GM19372 (cell line): Measurements from ENCODE around the gene SAMHD1.
"Not testable (repeated sequence)": the region's sequence is repeated elsewhere in the genome, so short reads cannot be mapped to it uniquely, and the experiment has no call there.

ENCODE experiments used
- ATAC-seq: cut with Tn5 transposase; IDR thresholded peaks from one replicate; pipeline ENCODE4 v1.9.1; 2021; ENCODE audit warnings: mild to moderate bottlenecking, low read depth, moderate library complexity; ENCODE audit not compliant: unreplicated experiment

Gene SAMHD1

GRCh38 chr20:36956674-36957073 lies 5.2 kb upstream of the SAMHD1 start:
- ATAC-seq = no peak

- no peak for ATAC-seq
Measured at GRCh38 chr20:36956016-36956415, 4.5 kb upstream of the SAMHD1 start.

- no peak for ATAC-seq
Measured at GRCh38 chr20:36951979-36952738, 651 bp upstream of the SAMHD1 start.

GRCh38 chr20:36950414-36951197 lies 902 bp downstream of the SAMHD1 start:
- no peak for ATAC-seq

GRCh38 chr20:36941401-36941835 lies 10.1 kb downstream of the SAMHD1 start:
- ATAC-seq = no peak

DNA sequence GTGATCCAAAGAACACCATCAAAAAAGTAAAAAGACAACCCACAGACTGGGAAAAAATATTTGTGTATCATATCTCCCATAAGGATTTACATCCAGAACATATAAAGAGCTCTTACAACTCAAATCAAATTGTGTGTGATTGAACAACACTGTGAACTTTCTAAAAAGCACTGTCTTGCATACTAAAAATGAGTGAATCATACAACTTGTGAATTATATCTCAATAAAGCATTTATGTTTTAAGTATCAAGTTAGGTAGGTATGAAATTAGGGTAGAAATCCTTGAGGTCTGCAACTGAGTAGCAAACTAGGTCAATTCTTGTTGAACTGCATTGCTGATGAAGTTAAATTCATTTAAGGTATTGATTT lies 14.1 kb downstream of the SAMHD1 start:
- no peak for ATAC-seq

GRCh38 chr20:36936761-36937401 lies 14.6 kb downstream of the SAMHD1 start:
- not testable (repeated sequence) for ATAC-seq

DNA sequence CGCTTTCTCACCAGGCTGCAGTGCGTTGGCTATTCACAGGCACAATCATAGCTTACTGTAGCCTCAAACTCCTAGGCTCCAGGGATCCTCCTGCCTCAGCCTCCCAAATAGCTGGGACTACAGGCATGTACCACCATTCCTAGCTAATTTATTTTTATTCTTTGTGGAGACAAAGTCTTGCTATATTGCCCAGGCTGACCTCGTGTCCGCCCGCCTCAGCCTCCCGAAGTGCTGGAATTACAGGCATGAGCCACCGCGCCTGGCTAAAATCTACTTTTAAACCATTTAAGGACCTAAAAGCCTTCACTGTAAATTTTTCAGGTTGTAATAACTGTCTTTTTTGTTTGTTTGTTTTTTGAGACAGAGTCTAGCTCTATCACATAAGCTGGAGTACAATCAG lies 15.2 kb downstream of the SAMHD1 start:
- ATAC-seq = no peak

DNA sequence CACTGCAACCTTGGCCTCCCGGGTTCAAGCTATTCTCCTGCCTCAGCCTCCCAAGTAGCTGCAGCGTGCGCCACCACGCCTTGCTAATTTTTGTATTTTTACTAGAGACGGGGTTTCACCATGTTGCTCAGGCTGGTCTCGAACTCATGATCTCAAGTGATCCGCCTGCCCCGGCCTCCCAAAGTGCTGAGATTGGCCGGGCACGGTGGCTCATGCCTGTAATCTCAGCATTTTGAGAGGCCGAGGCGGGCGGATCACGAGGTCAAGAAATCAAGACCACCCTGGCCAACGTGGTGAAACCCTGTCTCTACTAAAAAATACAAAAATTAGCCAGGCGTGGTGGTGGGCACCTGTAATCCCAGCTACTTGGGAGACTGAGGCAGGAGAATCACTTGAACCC lies 17.9 kb downstream of the SAMHD1 start:
- not testable (repeated sequence) for ATAC-seq

GRCh38 chr20:36932476-36933426 lies 18.8 kb downstream of the SAMHD1 start:
- ATAC-seq = no peak

DNA sequence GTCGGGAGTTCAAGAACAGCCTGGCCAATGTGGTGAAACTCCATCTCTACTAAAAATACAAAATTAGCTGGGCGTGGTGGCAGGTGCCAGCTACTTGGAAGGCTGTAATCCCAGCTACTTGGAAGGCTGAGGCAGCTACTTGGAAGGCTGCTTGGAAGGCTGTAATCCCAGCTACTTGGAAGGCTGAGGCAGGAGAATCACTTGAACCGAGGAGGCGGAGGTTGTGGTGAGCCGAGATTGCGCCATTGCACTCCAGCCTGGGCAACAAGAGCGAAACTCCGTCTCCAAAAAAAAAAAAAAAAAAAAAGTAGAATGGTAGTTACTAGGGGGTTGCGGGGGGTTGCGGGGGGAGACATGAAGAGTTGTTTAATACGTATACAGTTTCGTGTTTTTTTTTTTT lies 19.4 kb downstream of the SAMHD1 start:
- ATAC-seq = not testable (repeated sequence)

DNA sequence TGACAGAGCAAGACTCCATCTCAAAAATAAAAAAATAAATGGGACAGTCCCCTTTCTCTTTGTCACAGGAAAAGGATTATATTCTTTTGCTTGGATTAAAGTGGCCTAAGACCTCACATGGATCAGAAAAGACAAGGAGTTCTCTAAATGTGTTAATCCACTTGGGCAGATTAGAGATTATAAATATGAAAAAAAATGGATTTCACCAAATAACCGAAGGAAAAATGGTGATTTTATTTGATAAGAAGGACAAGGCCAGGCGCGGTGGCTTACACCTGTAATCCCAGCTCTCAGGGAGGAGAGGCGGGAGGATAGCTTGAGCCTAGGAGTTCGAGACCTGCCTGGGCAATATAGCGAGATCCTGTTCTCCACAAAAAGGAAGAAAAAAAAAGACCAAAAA lies 21.8 kb downstream of the SAMHD1 start:
- ATAC-seq = no peak

GRCh38 chr20:36929290-36929689 lies 22.2 kb downstream of the SAMHD1 start:
- ATAC-seq = no peak

DNA sequence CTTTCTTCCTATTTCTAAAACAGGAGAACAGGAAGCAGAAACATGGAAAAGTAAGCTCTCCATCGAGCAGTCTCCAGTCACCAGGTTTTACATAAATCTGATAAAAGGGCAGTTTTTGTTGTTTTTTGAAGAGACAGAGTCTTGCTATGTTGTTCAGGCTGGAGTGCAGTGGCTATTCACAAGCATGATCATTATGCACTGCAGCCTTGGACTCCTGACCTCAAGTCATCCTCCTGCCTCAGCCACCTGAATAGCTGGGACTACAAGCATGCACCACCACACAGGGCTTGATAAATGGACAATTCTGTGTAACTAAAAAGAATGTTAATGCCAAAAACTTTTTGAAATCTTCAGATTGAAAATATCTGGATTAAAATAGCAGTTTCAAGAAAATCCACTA lies 23.8 kb downstream of the SAMHD1 start:
- ATAC-seq = no peak

GRCh38 chr20:36926653-36927200 lies 24.8 kb downstream of the SAMHD1 start:
- no peak for ATAC-seq

- ATAC-seq = no peak
Measured at GRCh38 chr20:36925234-36925633, 26.3 kb downstream of the SAMHD1 start.

DNA sequence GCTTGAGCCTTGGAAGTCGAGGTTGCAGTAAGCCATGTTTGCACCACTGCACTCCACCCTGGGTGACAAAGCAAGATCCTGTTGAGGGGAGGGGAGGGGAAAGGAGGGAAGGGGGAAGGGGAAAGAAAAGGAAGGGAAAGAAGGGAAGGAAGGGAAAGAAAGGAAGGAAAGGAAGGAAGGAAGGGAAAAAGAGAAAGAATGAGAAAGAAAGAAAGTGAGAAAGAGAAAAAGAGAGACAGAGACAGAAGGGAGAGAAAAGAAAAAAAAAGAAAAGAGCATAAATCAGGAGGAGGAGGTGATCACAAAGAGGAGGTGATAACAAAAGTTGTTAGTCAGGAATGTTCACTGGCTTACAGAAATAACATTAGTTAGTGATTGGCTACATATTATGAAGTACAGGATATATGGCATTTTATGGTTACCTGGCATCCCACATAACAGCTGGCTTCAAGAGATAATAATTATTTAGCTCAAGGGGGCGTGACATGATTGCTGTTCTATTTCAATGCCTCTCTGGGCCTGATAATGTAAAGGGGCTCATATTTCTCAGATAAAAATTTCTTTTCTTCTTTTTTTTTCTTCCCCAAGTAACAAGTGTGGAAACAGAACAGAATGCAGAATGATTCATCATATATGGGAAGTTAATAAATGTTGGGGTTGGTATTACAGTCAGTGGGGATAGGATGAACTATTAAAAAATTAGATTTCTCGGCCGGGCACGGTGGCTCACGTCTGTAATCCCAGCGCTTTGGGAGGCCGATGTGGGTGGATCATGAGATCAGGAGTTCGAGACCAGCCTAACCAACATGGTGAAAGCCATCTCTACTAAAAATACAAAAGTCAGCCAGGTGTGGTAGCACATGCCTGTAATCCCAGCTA lies 27.1 kb downstream of the SAMHD1 start:
- ATAC-seq = no peak

GRCh38 chr20:36920334-36920730 lies 31.2 kb downstream of the SAMHD1 start:
- ATAC-seq = no peak

GRCh38 chr20:36919715-36920333 lies 31.7 kb downstream of the SAMHD1 start:
- ATAC-seq = no peak
